ENCODE measurements around the gene PRR14.
"Not testable (repeated sequence)": the region's sequence is repeated elsewhere in the genome, so short reads cannot be mapped to it uniquely, and the experiment has no call there.

The PRR14 gene

GRCh38 chr16:30632454-30632853, 18.3 kb upstream of the PRR14 start:
- DNase-seq (ENCODE audit: low spot score): not testable (repeated sequence)

GRCh38 chr16:30633526-30633925, 17.2 kb upstream of the PRR14 start:
- no peak for DNase-seq (ENCODE audit: low spot score)

GRCh38 chr16:30636599-30636998, 14.2 kb upstream of the PRR14 start:
- DNase-seq (ENCODE audit: low spot score): no peak

GRCh38 chr16:30637139-30637538, 13.6 kb upstream of the PRR14 start:
- DNase-seq (ENCODE audit: low spot score): not testable (repeated sequence)

- DNase-seq (ENCODE audit: low spot score): no peak
Observed at GRCh38 chr16:30637944-30638343, 12.8 kb upstream of the PRR14 start.

- DNase-seq (ENCODE audit: low spot score): no peak
Observed at GRCh38 chr16:30641378-30641982, 9.3 kb upstream of the PRR14 start.

GRCh38 chr16:30644334-30644830, 6.4 kb upstream of the PRR14 start:
- no peak for DNase-seq (ENCODE audit: low spot score)

- no peak for DNase-seq (ENCODE audit: low spot score)
Observed at GRCh38 chr16:30645727-30646126, 5.0 kb upstream of the PRR14 start.

GRCh38 chr16:30647274-30647571, 3.5 kb upstream of the PRR14 start:
- DNase-seq (ENCODE audit: low spot score): no peak

GRCh38 chr16:30649725-30650368, 913 bp upstream of the PRR14 start:
- DNase-seq (ENCODE audit: low spot score): no peak

- DNase-seq (ENCODE audit: low spot score): peak; percentile 89
Observed at GRCh38 chr16:30651124-30652004, 604 bp downstream of the PRR14 start.

- DNase-seq (ENCODE audit: low spot score): no peak
Observed at GRCh38 chr16:30652005-30652296, 1.2 kb downstream of the PRR14 start.

- DNase-seq (ENCODE audit: low spot score): no peak
Observed at GRCh38 chr16:30652718-30653117, 2.0 kb downstream of the PRR14 start.

- DNase-seq (ENCODE audit: low spot score): no peak
Observed at GRCh38 chr16:30654856-30655255, 4.1 kb downstream of the PRR14 start.

GRCh38 chr16:30655815-30656347, 5.1 kb downstream of the PRR14 start:
- DNase-seq (ENCODE audit: low spot score): no peak

- no peak for DNase-seq (ENCODE audit: low spot score)
Observed at GRCh38 chr16:30656388-30656787, 5.6 kb downstream of the PRR14 start.

GRCh38 chr16:30656974-30657865, 6.5 kb downstream of the PRR14 start:
- DNase-seq (ENCODE audit: low spot score): no peak

- peak; percentile 92 for DNase-seq (ENCODE audit: low spot score)
Observed at GRCh38 chr16:30657866-30658730, 7.3 kb downstream of the PRR14 start, which contains the start of gene FBRS. TSS of gene FBRS (plus strand) at chr16:30658431. CDS start at chr16:30659519, 1,088 bp downstream.

- peak; percentile 87 for DNase-seq (ENCODE audit: low spot score)
Observed at GRCh38 chr16:30658731-30659506, 8.2 kb downstream of the PRR14 start.
